Ovary (tissue), 9 donors: ENCODE data around the gene NLK. TPM values are rescaled to one million over a fixed set of nuclear protein-coding genes. Genes with fewer than 3 reads are reported as not detected.

ENCODE experiments used
- DNase-seq, 5 donors: peaks; one replicate each; pipeline ENCODE4 v3.0.0-alpha.2; 2019 to 2020
- H3K27ac ChIP-seq, 2 donors: fragments of 200-600 bp; one replicate each; pipeline versions ENCODE4 v1.5.1 to v1.8.0; 2019 to 2022
- H3K27me3 ChIP-seq: fragments of 200-600 bp; one replicate; pipeline ENCODE4 v1.8.0; 2022
- H3K36me3 ChIP-seq: fragments of 200-600 bp; sonication (generic); one replicate; pipeline ENCODE4 v1.5.1; 2019
- H3K4me1 ChIP-seq: one replicate; pipeline ENCODE4 v1.8.1; 2013; ENCODE audit warnings: mild to moderate bottlenecking, moderate library complexity; ENCODE audit not compliant: insufficient read depth
- H3K4me3 ChIP-seq: fragments of 200-600 bp; sonication (generic); one replicate; pipeline ENCODE4 v1.5.1; 2017
- H3K9me3 ChIP-seq, 2 donors: fragments of 200-600 bp in 1 of 2; sonication (generic) in 1 of 2; one replicate each; pipeline versions ENCODE4 v1.5.1 to v1.8.1; 2013 to 2019; ENCODE audit warnings: mild to moderate bottlenecking in 1 of 2, moderate library complexity in 1 of 2
- EP300 ChIP-seq: sonication (generic); formaldehyde crosslinking; IDR thresholded peaks from one replicate; pipeline ENCODE4 v1.6.1; 2017; ENCODE audit warnings: antibody characterized with exemption
- POLR2A ChIP-seq: fragments of 450-650 bp; IDR thresholded peaks from one replicate; pipeline ENCODE4 v1.6.1; 2017; ENCODE audit warnings: antibody characterized with exemption, mild to moderate bottlenecking, moderate library complexity
- WGBS, 3 donors: extraction: QIAGEN DNeasy Blood & Tissue Kit in 1 of 3; methylation state at CpG; one replicate each; pipeline versions ENCODE4 v1.1.5 to v1.1.7; 2013 to 2017; 5-methylcytosine and 5-hydroxymethylcytosine counted together
- intact Hi-C, 4 donors: fragments of 100-400 bp; cut with DNase I; formaldehyde crosslinking; loops; one replicate each; pipeline versions ENCODE4 v1.11.0 to v1.15.1; 2022 to 2023
- polyA plus RNA-seq, 2 donors: library from polyadenylated mRNA; stranded (reverse); fragments of 200-250 nt in 1 of 2; fragments of 350-450 nt in 1 of 2; fragmentation: Illumina TruSeq in 1 of 2; extraction: RNeasy Lipid Tissue Mini Kit (QIAGEN cat#74804) in 1 of 2; gene quantifications; one replicate each; pipeline ENCODE4 v1.2.3, GENCODE V29; 2013 to 2014
- total RNA-seq, 7 donors: library from RNA; depleted of rRNA in 2 of 7; stranded (reverse); fragments of >200 nt in 2 of 7; fragmentation: NEBNext Ultra II Directional in 3 of 7; extraction: Animal tissue kit (Norgen Biotek cat#: 25700) in 3 of 7; gene quantifications; one replicate each; pipeline versions ENCODE4 v1.1.0 to v1.2.4, GENCODE V29; 2016 to 2023
- TF ChIP-seq, protein P1 (sequence below), 3 donors: fragments of 450-650 bp in 2 of 3; fragments of 200-600 bp in 1 of 3; IDR thresholded peaks; one replicate each; pipeline versions ENCODE4 v1.5.1 to v1.8.0; 2016 to 2022; ENCODE audit warnings: antibody characterized with exemption in 3 of 3, mild to moderate bottlenecking in 1 of 3
- donor health status: DM: no; HTN: no; CAD: no; lungs with moderate emphysema.
- donor health status: DM: no; HTN: no; CAD: no.
- donor health status: Bipolar disorder and iron deficiency.
- donor health status: DM: yes; HTN: yes; CAD: no.
- donor health status: DM: no; HTN: no; CAD: no.
- donor health status: DM: yes; HTN: yes; CAD: no.

Gene NLK
- total and polyA plus RNA-seq, 9 donors: 7.3 to 15.6 (median 12.3) TPM

GRCh38 chr17:28039251-28039650, 3.2 kb upstream of the NLK start:
- no peak overlapping the region for H3K4me3 ChIP-seq
- no peaks in the 10 kb centered on the region for H3K27me3 ChIP-seq
- H3K9me3 ChIP-seq: no peaks in the 10 kb centered on the region
- no peak overlapping the region for H3K27ac ChIP-seq
- intact Hi-C loops: loop anchor here in 1 of 4 donors (10.0 kb wide), 1 partner anchor 286 kb away; no protein-coding TSS in a partner anchor
- WGBS, 3 donors: 63 to 69% (median 66%) methylated on average over 3 of the region's 3 CpGs
- peaks cover 6% of the 10 kb centered on the region for H3K4me1 ChIP-seq
- H3K36me3 ChIP-seq: no peaks in the 10 kb centered on the region
- no peak for TF ChIP-seq EP300
- TF ChIP-seq, protein P1, sequence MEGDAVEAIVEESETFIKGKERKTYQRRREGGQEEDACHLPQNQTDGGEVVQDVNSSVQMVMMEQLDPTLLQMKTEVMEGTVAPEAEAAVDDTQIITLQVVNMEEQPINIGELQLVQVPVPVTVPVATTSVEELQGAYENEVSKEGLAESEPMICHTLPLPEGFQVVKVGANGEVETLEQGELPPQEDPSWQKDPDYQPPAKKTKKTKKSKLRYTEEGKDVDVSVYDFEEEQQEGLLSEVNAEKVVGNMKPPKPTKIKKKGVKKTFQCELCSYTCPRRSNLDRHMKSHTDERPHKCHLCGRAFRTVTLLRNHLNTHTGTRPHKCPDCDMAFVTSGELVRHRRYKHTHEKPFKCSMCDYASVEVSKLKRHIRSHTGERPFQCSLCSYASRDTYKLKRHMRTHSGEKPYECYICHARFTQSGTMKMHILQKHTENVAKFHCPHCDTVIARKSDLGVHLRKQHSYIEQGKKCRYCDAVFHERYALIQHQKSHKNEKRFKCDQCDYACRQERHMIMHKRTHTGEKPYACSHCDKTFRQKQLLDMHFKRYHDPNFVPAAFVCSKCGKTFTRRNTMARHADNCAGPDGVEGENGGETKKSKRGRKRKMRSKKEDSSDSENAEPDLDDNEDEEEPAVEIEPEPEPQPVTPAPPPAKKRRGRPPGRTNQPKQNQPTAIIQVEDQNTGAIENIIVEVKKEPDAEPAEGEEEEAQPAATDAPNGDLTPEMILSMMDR (IDR thresholded peaks at IDR 0.05): no peak
- TF ChIP-seq POLR2A: no peak
- no peak for DNase-seq

DNA sequence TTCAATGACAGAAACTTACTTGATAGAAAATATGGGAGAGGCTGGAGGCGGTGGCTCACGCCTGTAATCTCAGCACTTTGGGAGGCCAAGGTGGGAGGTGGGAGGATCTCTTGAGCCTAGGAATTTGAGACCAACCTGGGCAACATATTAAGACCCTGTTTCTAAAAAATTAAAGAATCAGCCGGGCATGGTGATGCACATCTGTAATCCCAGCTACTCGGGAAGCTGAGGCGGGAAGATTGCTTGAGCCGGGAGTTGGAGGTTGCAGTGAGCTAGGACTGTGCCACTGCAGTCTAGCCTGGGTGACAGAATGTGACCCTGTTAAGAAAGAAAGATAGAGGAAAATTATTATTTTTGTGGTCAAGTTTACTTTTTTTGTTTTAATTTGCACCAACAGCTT, 2.1 kb upstream of the NLK start:
- H3K27ac ChIP-seq: no peak overlapping the region
- no peaks in the 10 kb centered on the region for H3K27me3 ChIP-seq
- H3K36me3 ChIP-seq: no peaks in the 10 kb centered on the region
- peak in 1 of 5 donors; percentile 23 for DNase-seq
- TF ChIP-seq EP300 (no peak), POLR2A (no peak)
- TF ChIP-seq, protein P1 (IDR thresholded peaks at IDR 0.05): no peak
- H3K4me1 ChIP-seq: peaks cover 8% of the 10 kb centered on the region
- H3K4me3 ChIP-seq: peak overlapping the region; percentile 30
- WGBS, 3 donors: 71 to 82% (median 74%) methylated on average over 6 of the region's 6 CpGs
- intact Hi-C loops: no loop called here
- no peaks in the 10 kb centered on the region for H3K9me3 ChIP-seq

DNA sequence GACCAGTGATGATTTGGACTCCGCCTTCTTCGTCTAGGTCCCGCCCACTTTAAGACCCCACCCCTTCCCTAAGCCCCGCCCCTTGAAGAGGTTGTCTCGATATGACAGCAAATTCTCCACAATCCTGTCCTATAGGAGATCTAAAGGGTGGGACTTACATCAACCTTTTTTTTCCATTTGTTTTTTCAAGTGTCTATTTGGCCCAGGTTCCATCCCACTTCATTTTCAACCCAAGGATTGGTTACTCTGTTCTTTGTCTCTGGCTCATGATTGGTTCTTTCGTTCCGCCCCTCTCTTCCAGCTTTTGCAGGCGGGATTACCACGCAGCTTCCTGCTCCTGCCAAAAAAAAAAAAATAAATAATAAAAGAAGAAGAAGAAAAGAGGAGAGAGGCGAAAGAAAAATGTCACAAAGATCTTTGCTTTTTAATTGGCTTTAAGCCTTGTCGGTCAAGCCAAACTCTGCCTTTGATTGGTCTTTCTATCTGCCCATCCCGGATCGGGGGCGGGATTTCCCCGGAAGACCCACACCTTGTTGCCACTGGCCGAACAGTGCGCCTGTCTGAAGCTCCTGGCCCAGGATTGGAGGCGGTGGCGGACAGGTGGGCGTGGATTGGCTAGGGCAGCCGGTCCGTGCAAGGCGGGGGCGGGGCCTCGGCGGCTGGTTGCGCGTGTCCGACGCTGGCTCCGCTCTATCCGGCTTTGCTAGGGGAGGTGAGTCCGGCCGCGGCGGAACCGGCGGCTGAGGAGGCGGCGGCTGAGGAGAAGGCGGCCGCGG, 1.2 kb upstream of the NLK start:
- peaks cover 8% of the 10 kb centered on the region for H3K4me1 ChIP-seq
- no peaks in the 10 kb centered on the region for H3K27me3 ChIP-seq
- DNase-seq: peak; percentile 99
- H3K9me3 ChIP-seq: no peaks in the 10 kb centered on the region
- 0 to 1% (median 0%) methylated on average over 20 to 43 of the region's 43 CpGs for WGBS, 3 donors
- peak overlapping the region; percentile 46 to 74 for H3K27ac ChIP-seq
- intact Hi-C loops: no loop called here
- no peaks in the 10 kb centered on the region for H3K36me3 ChIP-seq
- H3K4me3 ChIP-seq: peak overlapping the region; percentile 90
- TF ChIP-seq, protein P1 (IDR thresholded peaks at IDR 0.05): no peak
- TF ChIP-seq POLR2A: peak; percentile 56

GRCh38 chr17:28041844-28042656, 427 bp upstream of the NLK start:
- peaks cover 8% of the 10 kb centered on the region for H3K4me1 ChIP-seq

More at GRCh38 chr17:28041844-28042656, 427 bp upstream of the NLK start:
- intact Hi-C loops: no loop called here
- Histone ChIP-seq H3K27me3 (no peaks in the 10 kb centered on the region), H3K27ac (peak overlapping the region; percentile 46 to 74), H3K9me3 (no peaks in the 10 kb centered on the region), H3K4me3 (peak overlapping the region; percentile 90), H3K36me3 (no peaks in the 10 kb centered on the region)
- WGBS, 3 donors: 2 to 3% (median 2%) methylated on average over 30 to 33 of the region's 34 CpGs
- no peak for DNase-seq
- TF ChIP-seq POLR2A (no peak), EP300 (no peak)
- TF ChIP-seq, protein P1 (IDR thresholded peaks at IDR 0.05): no peak
